HG03025 (cell line): Measurements from ENCODE around the gene PPFIA4.
"Not testable (repeated sequence)": the region's sequence is repeated elsewhere in the genome, so short reads cannot be mapped to it uniquely, and the experiment has no call there.

Source experiments
- ATAC-seq: cut with Tn5 transposase; IDR thresholded peaks from one replicate; pipeline ENCODE4 v1.9.1; 2021; ENCODE audit warnings: mild to moderate bottlenecking, moderate library complexity; ENCODE audit not compliant: unreplicated experiment, low FRiP score

The PPFIA4 gene

GRCh38 chr1:203011582-203011981 is 14.7 kb upstream of the PPFIA4 start:
- no peak for ATAC-seq

DNA sequence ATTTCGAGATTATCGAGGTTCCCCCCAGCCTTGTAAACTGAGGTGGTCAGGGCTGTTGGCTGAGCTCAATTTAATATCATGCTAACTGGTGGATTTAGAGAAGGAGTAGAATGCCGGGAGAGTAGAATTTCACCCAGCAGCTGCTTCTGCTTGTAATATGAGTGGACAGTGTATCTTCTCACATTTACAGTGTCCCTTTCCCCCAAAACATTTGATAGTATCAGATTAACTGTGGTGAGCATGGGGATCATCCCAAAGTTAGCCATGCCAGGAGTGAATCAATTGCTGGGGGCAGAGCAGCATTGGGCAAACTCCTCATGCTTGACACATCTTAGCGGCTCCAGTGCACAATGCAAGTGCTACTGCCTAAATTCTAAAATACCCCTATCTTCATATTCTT is 9.2 kb upstream of the PPFIA4 start:
- no peak for ATAC-seq

DNA sequence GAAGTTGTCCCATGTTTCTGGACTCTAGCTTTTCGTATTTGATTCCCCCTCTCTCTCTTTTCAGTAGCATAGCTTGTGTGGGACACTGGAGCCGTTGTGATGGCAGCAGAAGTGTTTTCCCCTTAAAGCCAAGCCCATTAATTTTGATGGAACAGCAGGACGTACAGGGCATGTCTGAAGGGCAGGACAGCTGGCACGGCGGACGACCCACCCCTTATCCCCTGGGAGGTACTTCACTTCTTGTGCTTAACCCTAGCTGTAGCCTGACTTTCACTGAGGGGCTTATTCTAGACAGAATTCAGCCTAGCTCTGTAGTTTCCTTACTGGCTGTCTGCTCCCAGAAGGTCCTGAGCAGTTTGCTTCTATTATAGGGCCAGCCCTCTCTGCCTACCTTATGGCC is 8.6 kb upstream of the PPFIA4 start:
- ATAC-seq: no peak

DNA sequence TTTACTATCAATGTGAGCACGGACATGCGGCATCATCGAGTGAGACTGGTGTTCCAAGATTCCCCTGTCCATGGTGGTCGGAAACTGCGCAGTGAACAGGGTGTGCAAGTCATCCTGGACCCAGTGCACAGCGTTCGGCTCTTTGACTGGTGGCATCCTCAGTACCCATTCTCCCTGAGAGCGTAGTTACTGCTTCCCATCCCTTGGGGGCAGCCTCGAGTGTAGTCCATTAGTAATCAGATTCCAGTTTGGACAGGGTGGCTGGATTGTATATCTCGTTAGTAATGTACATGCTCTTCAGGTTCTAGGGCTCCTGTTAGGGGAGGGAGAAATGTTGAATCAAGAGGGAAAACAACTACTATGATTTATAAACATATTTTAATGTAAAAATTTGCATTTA is 3.4 kb upstream of the PPFIA4 start:
- ATAC-seq: not testable (repeated sequence)

GRCh38 chr1:203025686-203026030 is 633 bp upstream of the PPFIA4 start:
- no peak for ATAC-seq

- ATAC-seq: peak; percentile 38
Observed at GRCh38 chr1:203026666-203027663, 674 bp downstream of the PPFIA4 start.

DNA sequence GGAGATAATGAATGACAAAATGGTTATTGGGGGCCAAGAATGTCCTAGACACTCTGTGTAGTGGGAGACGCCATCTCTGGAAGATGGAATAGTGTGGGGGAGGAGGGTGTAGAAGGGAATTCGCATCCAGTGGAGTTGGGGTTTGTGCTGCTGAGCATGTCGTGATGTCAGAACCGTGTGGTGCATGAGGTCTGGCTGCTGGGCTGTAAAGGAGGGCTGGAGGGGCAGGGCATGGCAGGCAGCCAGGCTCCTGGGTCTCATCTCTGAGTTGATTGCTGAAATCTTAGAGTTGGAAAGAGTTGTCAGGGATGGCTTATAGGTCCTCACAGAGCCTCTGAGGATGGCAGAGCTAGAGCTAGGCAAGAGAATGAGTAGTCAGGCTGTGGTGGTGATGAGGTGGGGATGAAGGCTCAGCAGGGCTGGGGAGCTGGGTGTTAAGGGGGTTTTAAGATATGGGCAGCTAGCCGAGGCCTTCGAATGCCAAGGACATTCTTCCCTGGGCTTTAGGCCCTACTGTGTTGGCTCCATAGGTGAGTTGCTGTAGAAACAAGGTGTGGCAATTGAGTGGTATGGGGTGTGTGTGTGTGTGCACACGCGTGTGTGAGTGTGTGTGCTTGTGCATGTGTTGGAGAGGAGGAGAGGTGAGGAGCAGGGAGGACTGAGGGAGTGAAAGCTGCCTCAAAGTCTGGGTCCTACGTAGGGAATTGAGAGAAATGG is 1.9 kb downstream of the PPFIA4 start:
- no peak for ATAC-seq

DNA sequence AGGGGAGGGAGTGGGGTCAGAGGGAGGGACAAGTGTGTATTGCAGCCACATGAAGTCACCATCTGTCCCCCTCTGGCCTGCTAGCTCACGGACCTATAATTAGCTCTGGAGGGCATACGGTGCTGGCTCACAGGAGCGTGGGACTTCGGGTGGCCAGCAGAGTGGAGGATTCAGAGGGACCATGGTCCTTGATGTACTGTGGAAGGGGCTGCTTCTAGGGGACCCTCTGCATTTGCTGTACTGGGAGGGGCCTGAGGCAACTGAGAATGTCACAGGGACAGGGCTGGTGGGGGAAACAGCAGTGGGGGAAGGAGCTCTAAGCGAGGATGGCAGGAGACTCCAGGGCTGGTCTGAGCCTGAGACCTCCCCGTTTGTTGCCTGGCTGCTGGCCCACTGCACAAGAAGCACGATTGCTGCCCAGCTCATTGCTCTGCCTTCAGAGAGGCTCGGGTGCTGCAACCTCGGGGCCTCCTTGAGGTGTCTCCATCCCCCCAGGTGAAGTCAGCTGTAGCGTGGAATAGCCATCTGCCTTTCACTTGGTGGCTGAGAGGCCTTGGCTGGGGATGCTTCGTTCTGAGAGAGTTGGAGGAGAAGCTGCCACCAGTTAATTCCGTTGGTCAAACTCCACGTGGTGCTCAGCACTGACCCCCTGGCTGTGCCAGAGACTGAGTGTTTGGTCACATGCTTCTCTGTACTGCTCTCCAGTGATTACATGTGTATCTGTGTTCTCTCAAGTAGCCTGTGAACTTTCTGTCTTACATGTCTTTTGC is 2.7 kb downstream of the PPFIA4 start:
- ATAC-seq: no peak

DNA sequence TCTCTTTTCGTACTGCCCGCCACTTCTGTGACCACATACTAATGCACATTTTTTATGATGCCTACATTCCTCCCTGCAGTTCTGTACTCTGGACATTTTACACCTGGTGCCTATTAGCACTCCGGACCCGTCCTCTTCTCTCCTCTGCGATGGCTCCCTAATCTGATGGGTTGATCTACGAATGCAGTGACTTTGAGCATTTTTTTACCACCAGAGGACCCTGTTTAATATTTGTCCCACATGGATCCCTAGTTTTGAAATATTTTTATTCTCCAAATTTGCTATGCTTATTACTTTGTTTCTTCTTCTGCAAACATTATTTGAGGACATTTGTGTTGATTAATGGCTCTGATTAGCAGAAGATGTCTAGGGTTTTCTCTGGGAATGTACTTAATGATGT is 5.2 kb downstream of the PPFIA4 start:
- no peak for ATAC-seq

- no peak for ATAC-seq
Observed at GRCh38 chr1:203033287-203033686, 7.0 kb downstream of the PPFIA4 start.

DNA sequence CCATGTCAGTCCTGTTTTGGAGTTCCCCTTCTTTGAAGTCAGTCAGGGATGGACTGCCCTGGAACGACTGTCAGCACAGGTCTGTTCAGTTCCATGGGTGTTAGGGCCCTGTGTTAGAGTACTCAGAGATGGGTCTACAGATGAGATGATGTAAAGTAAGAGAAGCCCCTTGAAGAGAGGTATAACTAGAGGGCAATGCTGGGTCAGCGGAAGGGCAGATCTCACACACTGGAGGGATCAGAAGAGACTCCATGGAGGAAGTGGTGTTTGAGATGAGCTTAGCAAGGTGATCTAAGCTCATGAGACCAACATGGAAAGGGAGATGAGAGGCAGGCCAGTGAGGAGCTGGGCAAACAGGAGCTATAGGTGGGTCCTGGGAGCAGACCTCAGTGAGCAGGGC is 7.6 kb downstream of the PPFIA4 start:
- ATAC-seq: no peak

- no peak for ATAC-seq
Observed at GRCh38 chr1:203034422-203035110, 8.3 kb downstream of the PPFIA4 start.

- no peak for ATAC-seq
Observed at GRCh38 chr1:203035111-203036000, 9.1 kb downstream of the PPFIA4 start.

DNA sequence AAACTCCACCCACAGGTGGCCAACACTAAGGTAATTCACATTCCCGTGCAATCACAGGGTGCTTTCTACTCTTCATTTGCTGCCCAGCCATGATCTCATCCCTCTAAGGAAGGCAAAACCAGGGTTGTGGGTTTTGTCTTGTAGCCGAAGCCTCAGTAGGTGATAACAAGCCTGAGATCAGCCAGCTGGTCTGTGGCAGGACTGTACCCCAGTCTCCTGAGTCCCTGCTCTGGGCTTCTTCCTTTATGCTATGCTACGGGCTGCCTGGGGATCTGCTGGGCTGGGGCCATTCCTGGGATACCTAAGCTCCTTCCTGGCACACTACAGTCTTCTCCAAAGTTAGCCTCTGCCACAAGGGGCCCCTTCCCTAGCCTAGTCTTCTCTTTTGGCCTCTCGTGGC is 9.8 kb downstream of the PPFIA4 start:
- no peak for ATAC-seq

GRCh38 chr1:203036537-203036936 is 10.2 kb downstream of the PPFIA4 start:
- ATAC-seq: no peak

DNA sequence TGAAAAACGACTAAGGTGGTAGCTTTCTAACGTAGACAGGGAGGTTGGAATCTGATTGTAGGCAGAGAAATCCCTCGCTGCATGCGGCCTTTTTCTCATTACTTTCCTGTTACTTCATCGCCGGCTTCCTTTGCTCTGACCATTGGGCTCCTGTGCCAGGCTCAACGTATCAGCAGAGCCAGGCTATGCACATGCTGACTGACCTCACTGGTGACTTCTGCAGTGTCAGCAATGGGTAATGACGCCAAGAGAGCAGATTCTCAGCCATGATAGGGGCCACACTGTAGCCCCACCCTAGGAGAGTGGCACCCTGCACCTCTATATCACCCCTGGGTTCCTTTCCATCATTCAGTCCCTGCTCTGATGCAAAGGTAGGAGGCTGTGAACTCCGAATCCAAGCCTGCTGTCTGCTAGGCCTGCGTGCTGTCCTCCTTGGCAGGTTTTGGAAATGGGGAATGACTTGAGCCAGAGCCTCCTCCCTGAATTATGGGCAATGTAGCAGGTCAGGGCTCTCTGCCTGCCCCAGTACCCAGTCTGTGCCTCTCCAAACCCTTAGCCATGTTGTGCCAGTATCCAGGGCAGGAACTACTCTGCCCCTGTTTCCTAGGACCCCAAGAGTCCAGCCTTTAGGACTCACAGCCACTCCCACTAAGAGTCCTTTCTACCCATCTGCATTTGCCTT is 11.4 kb downstream of the PPFIA4 start:
- ATAC-seq: no peak

DNA sequence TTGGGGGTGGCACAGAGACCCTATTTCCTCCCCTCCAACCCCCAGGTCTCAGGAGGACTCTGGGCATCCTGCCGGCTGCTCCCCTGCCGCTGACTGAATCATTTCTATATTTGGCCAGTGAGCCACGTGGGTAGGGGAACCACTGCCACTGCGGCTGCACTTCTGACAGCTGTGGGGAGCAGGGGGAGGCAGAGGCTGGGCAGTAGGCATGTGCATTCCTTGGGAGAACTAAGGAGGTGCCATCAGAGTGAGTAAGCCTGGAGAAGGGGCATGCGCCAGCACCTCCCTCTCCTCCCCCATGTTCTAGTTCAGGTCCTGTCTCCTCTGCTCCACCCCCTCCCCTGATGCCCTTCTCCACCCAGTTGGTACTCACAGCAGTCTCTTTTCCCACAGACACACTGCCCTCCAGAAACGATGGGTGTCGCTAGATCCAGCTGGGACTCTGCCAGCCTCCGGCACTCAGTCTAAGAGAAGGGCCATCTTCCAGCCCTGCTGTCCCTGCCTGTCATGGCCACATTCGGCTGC is 12.0 kb downstream of the PPFIA4 start:
- no peak for ATAC-seq

DNA sequence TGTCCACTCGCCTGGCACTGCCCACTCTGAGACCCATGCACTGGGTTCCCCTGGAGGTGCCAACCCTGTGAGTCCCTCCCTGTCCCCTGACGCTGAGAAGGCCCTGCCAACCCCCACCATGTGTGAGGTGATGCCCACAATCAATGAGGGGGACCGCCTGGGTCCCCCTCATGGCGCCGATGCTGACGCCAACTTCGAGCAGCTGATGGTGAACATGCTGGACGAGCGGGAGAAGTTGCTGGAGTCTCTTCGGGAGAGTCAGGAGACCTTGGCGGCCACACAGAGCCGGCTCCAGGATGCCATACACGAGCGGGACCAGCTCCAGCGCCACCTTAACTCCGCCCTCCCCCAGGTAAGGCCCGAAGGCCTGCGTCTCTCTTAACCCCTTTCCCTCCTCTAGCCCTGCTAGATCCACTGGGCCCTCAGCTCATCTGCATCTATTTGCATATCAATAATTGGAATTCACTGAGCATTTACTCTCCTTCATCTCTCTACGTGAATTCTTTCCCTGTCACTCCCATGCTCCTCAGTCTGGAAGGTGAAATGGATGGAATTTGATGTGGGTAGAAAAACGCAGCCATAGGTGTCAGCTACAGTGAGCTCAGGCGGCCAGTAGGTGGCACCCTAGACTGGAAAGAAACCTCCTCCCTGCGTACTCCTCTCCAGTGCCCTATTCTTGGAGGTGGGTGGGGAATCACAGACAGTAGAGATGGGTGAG is 12.8 kb downstream of the PPFIA4 start:
- ATAC-seq: no peak
